Stimulated activated CD8-positive, alpha-beta memory T cell treated with anti-CD3 and anti-CD28 coated beads, Interleukin-2, amount 100 ng/mL, for 1 hour (primary cell): ENCODE results near the gene ZNF44.

ENCODE experiments used
- DNase-seq, 2 donors: peaks; one replicate each; pipeline ENCODE4 v3.0.0-alpha.2; 2020; ENCODE audit warnings: low read depth in 2 of 2

Gene ZNF44

GRCh38 chr19:12261554-12261953, 33.1 kb downstream of the ZNF44 start:
- DNase-seq, result no peak

- DNase-seq, result no peak
Observed at GRCh38 chr19:12260861-12261260, 33.8 kb downstream of the ZNF44 start.

GRCh38 chr19:12260236-12260635, 34.4 kb downstream of the ZNF44 start:
- no peak for DNase-seq

- no peak for DNase-seq
Observed at GRCh38 chr19:12255372-12255771, 39.3 kb downstream of the ZNF44 start.

GRCh38 chr19:12247644-12248222, 47.0 kb downstream of the ZNF44 start:
- no peak for DNase-seq

- DNase-seq, result no peak
Observed at GRCh38 chr19:12244370-12244769, 50.3 kb downstream of the ZNF44 start.

- DNase-seq, result no peak
Observed at GRCh38 chr19:12237143-12237839, 57.4 kb downstream of the ZNF44 start.

- DNase-seq, result no peak
Observed at GRCh38 chr19:12232961-12233360, 61.7 kb downstream of the ZNF44 start.

GRCh38 chr19:12230751-12231733, 63.6 kb downstream of the ZNF44 start:
- no peak for DNase-seq

GRCh38 chr19:12229990-12230389, 64.7 kb downstream of the ZNF44 start:
- no peak for DNase-seq

GRCh38 chr19:12224676-12225075, 70.0 kb downstream of the ZNF44 start:
- no peak for DNase-seq

- no peak for DNase-seq
Observed at GRCh38 chr19:12222980-12223630, 71.6 kb downstream of the ZNF44 start.
